ENCODE data around the gene CBLB. TPM values are rescaled to one million over a fixed set of nuclear protein-coding genes. Genes with fewer than 3 reads are reported as not detected.

The CBLB gene
- total RNA-seq, 1 donor from 2014 or later: 41.5 TPM

DNA sequence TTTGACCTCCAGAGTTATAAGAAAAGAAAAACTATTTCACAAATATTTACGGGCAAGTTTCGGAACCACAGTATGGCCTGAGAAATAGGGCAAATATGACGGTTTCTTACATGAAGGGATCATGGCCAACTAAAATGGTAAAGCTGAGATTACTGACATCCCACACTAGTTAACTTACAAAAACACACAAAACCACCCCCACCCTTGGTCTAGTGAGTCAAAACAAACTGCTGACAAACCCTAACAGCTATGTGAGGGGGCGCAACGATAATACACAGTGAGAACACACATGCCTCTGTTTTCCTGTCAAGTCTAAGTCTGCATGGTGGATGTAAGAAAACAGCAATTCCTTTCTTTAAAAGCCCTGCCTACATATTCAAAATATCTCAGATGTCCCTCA is 32.3 kb downstream of the CBLB start:
- no peak for DNase-seq
- H3K4me3 ChIP-seq: no peak overlapping the region
- no peak overlapping the region for H3K27ac ChIP-seq
- TF ChIP-seq, protein P1, sequence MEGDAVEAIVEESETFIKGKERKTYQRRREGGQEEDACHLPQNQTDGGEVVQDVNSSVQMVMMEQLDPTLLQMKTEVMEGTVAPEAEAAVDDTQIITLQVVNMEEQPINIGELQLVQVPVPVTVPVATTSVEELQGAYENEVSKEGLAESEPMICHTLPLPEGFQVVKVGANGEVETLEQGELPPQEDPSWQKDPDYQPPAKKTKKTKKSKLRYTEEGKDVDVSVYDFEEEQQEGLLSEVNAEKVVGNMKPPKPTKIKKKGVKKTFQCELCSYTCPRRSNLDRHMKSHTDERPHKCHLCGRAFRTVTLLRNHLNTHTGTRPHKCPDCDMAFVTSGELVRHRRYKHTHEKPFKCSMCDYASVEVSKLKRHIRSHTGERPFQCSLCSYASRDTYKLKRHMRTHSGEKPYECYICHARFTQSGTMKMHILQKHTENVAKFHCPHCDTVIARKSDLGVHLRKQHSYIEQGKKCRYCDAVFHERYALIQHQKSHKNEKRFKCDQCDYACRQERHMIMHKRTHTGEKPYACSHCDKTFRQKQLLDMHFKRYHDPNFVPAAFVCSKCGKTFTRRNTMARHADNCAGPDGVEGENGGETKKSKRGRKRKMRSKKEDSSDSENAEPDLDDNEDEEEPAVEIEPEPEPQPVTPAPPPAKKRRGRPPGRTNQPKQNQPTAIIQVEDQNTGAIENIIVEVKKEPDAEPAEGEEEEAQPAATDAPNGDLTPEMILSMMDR (IDR thresholded peaks at IDR 0.05): no peak
- peaks cover 13% of the 10 kb centered on the region for H3K4me1 ChIP-seq
- ATAC-seq: no peak
- no peaks in the 10 kb centered on the region for H3K27me3 ChIP-seq
- no peaks in the 10 kb centered on the region for H3K36me3 ChIP-seq
- no peaks in the 10 kb centered on the region for H3K9me3 ChIP-seq
- intact Hi-C loops (cut with DNase I): no loop called here

DNA sequence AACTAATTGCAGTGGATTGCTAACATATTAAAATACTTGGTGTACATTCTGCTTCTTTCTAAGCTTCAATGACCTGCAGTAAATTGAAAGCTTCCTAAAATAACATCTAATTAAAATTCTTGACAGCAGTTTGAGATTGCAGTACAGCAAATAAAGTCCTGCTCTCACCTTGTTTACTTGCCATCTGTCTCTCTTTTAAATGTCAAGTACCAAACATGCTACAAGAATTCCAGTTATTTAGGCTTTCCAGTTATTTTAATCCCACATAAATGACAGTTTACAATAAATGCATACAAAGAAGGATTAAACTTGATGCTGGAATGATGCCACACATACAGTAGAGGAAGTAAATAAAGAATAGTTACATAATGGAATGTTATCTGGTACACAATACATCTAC is 33.2 kb downstream of the CBLB start:
- intact Hi-C loops (cut with DNase I): no loop called here
- no peak for DNase-seq
- no peak overlapping the region for H3K27ac ChIP-seq

DNA sequence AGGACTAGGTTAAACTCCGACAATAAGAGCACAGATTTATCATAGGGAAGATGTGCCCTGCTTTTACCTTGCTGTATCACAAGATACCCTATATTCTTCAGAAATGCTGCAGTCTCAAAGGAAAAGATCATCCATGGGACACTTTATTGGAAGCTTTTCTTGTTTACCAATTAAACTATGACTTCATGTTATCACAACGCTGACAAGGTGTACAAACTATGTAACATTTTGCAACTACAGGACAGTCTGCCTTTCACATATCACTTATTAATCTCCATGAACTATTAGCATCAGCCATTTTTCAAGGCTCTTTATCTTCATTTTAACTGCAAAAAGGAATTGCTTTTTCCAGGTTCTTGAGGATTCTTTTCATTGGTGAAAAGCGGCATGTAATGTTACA is 34.0 kb downstream of the CBLB start:
- Histone ChIP-seq H3K4me3 (no peak overlapping the region), H3K9me3 (no peaks in the 10 kb centered on the region), H3K27me3 (no peaks in the 10 kb centered on the region), H3K36me3 (no peaks in the 10 kb centered on the region), H3K4me1 (peaks cover 13% of the 10 kb centered on the region), H3K27ac (no peak overlapping the region)
- TF ChIP-seq, protein P1 (IDR thresholded peaks at IDR 0.05): no peak
- DNase-seq (no peak), ATAC-seq (no peak)
- intact Hi-C loops (cut with DNase I): no loop called here

More for the DNA sequence above, 33.2 kb downstream of the CBLB start:
- Histone ChIP-seq H3K27me3 (no peaks in the 10 kb centered on the region), H3K9me3 (no peaks in the 10 kb centered on the region), H3K36me3 (no peaks in the 10 kb centered on the region), H3K4me1 (peaks cover 13% of the 10 kb centered on the region), H3K4me3 (no peak overlapping the region)
- ATAC-seq: no peak
- TF ChIP-seq, protein P1 (IDR thresholded peaks at IDR 0.05): no peak

DNA sequence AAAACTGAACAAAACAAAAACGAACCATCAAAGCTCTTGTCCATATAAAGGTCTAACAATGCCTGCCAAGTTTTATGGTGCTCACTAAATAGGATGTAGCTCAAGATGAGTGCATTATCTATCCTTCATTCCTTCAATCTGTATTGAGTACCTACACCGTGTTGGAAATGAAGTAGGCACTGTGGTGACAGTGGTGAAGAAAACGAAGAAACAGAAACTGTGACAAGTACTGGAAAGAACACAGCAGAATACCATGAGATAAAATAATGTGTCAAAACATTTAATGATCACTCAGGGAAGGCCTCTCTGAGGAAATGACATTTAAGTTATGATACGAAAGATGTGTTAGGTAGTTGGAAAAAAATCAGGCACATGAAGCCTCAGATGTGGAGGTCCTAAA is 36.2 kb downstream of the CBLB start:
- ATAC-seq (no peak), DNase-seq (no peak)
- Histone ChIP-seq H3K4me3 (no peak overlapping the region), H3K27ac (no peak overlapping the region), H3K36me3 (no peaks in the 10 kb centered on the region), H3K9me3 (no peaks in the 10 kb centered on the region), H3K4me1 (peaks cover 17% of the 10 kb centered on the region), H3K27me3 (no peaks in the 10 kb centered on the region)
- TF ChIP-seq, protein P1 (IDR thresholded peaks at IDR 0.05): no peak
- intact Hi-C loops (cut with DNase I): no loop called here

DNA sequence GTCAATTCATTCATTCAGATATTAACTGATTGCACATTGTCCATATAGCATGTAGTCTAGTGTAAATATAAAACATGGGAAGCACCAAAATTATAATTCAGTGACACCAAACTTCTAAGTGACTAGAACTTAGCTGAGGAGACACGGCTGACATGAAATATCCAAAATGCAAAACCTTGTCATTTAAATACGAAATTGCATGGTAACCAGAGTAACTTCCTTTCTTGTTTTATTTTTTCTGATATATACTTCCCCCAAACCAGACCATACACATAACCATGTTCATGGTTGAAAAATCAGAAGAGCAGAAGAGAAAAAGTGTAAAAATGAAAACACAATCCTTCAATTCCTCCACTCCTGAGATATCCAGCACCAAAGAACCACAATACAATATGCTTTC is 38.0 kb downstream of the CBLB start:
- peak overlapping the region; percentile 7 for H3K27ac ChIP-seq
- H3K36me3 ChIP-seq: no peaks in the 10 kb centered on the region
- no peaks in the 10 kb centered on the region for H3K27me3 ChIP-seq
- H3K9me3 ChIP-seq: no peaks in the 10 kb centered on the region
- DNase-seq (no peak), ATAC-seq (no peak)
- TF ChIP-seq, protein P1 (IDR thresholded peaks at IDR 0.05): no peak
- peaks cover 7% of the 10 kb centered on the region for H3K4me1 ChIP-seq
- no peak overlapping the region for H3K4me3 ChIP-seq
- intact Hi-C loops (cut with DNase I): no loop called here

Data from upper lobe of right lung (tissue), 1 donor.